A549 (cell line): ENCODE measurements around the gene GNG10. TPM values are rescaled to one million over a fixed set of nuclear protein-coding genes. Genes with fewer than 3 reads are reported as not detected.

Source experiments
- ATAC-seq, 2 experiments: fragments of 200-7000 bp in 1 of 2; fragments of >200 bp in 1 of 2; cut with Nextera tagmentation in 1 of 2; cut with Tn5 transposase in 1 of 2; 3 replicates each; pipeline versions ENCODE4 v1.8.0 to v1.9.1; 2018 to 2020; ENCODE audit warnings: mild to moderate bottlenecking in 1 of 2, moderate library complexity in 1 of 2
- CTCF ChIA-PET: fragments of 300-600 bp; sonication (Branson Sonifier 250); formaldehyde crosslinking; extraction: SDS; loops from one replicate; lab custom pipeline; 2021; ENCODE audit warnings: antibody characterized with exemption, inconsistent platforms; lab: Yijun Ruan, JAX
- POLR2A ChIA-PET: fragments of 350-600 bp; formaldehyde crosslinking; extraction: SDS; loops from one replicate; lab custom pipeline; 2021; ENCODE audit warnings: antibody characterized with exemption, inconsistent platforms; lab: Yijun Ruan, JAX
- DNase-seq, 2 experiments: peaks; one replicate each; pipeline versions ENCODE4 v3.0.0 to v3.0.0-alpha.2; 2011 to 2016; ENCODE audit warnings: low read depth in 1 of 2, low spot score in 1 of 2
- FAIRE-seq: peaks from 2 replicates; lab custom pipeline; 2011; peaks lifted over from hg19 to GRCh38; lab: Jason Lieb, UNC
- H3K27ac ChIP-seq, 2 experiments: fragments of >200 bp; sonication (Bioruptor Twin); formaldehyde crosslinking; 3 replicates each; pipeline ENCODE4 v1.5.1; 2016 to 2017
- H3K4me1 ChIP-seq: fragments of >200 bp; sonication (Bioruptor Twin); formaldehyde crosslinking; 3 replicates; pipeline ENCODE4 v1.6.1; 2016
- H3K4me2 ChIP-seq: fragments of >200 bp; sonication (Bioruptor Twin); formaldehyde crosslinking; 3 replicates; pipeline ENCODE4 v1.6.1; 2016
- H3K4me3 ChIP-seq: fragments of >200 bp; sonication (Bioruptor Twin); formaldehyde crosslinking; 3 replicates; pipeline ENCODE4 v1.5.1; 2016
- H3K9me3 ChIP-seq: fragments of >200 bp; sonication (Bioruptor Twin); formaldehyde crosslinking; 3 replicates; pipeline ENCODE4 v1.6.1; 2016
- CBX2 ChIP-seq: fragments of 200-600 bp; sonication (generic); IDR thresholded peaks from 2 replicates; pipeline ENCODE4 v1.6.1; 2016; ENCODE audit warnings: low read depth, mild to moderate bottlenecking, borderline replicate concordance
- EP300 ChIP-seq, 2 experiments: fragments of >200 bp; sonication (Bioruptor Twin); formaldehyde crosslinking; IDR thresholded peaks; 2 replicates in 1 of 2; 3 replicates in 1 of 2; pipeline ENCODE4 v1.6.1; 2016 to 2017
- ESRRA ChIP-seq: fragments of 150-350 bp; IDR thresholded peaks from 2 replicates; pipeline ENCODE4 v1.6.1; 2014; ENCODE audit warnings: mild to moderate bottlenecking, low read length, borderline replicate concordance
- FOSB ChIP-seq: fragments of 250-450 bp; sonication (Bioruptor Pico); IDR thresholded peaks from 2 replicates; pipeline ENCODE4 v1.5.0; 2020; ENCODE audit warnings: mild to moderate bottlenecking, moderate library complexity
- FOXS1 ChIP-seq: fragments of 250-450 bp; sonication (Bioruptor Pico); IDR thresholded peaks from 2 replicates; pipeline ENCODE4 v1.5.0; 2020; ENCODE audit warnings: mild to moderate bottlenecking, moderate library complexity
- GATA3 ChIP-seq: IDR thresholded peaks from 2 replicates; pipeline ENCODE4 v1.6.1; 2012; ENCODE audit warnings: borderline replicate concordance
- HOXA7 ChIP-seq: fragments of 250-450 bp; sonication (Bioruptor Pico); IDR thresholded peaks from 2 replicates; pipeline ENCODE4 v1.5.0; 2020; ENCODE audit warnings: mild to moderate bottlenecking, moderate library complexity
- HOXB5 ChIP-seq: fragments of 250-450 bp; sonication (Bioruptor Pico); IDR thresholded peaks from 2 replicates; pipeline ENCODE4 v1.5.0; 2020; ENCODE audit warnings: mild to moderate bottlenecking, moderate library complexity
- JUNB ChIP-seq: fragments of >200 bp; sonication (Bioruptor Twin); formaldehyde crosslinking; IDR thresholded peaks from 2 replicates; pipeline ENCODE4 v1.6.1; 2016
- KDM1A ChIP-seq: fragments of 200-600 bp; sonication (generic); IDR thresholded peaks from 2 replicates; pipeline ENCODE4 v1.6.1; 2016; ENCODE audit warnings: low read depth, mild to moderate bottlenecking
- KDM5A ChIP-seq: fragments of 200-600 bp; sonication (generic); IDR thresholded peaks from 2 replicates; pipeline ENCODE4 v1.6.1; 2016; ENCODE audit warnings: antibody characterized with exemption, mild to moderate bottlenecking
- MAFK ChIP-seq: fragments of 450-650 bp; IDR thresholded peaks from 2 replicates; pipeline ENCODE4 v1.6.1; 2014; ENCODE audit not compliant: partially characterized antibody
- MAZ ChIP-seq: fragments of 150-350 bp; IDR thresholded peaks from 2 replicates; pipeline ENCODE4 v1.6.1; 2014; ENCODE audit warnings: antibody characterized with exemption, low read depth, low read length, borderline replicate concordance
- NPAS2 ChIP-seq: fragments of 250-450 bp; sonication (Bioruptor Pico); IDR thresholded peaks from 2 replicates; pipeline ENCODE4 v1.8.0; 2022; ENCODE audit warnings: mild to moderate bottlenecking, moderate library complexity, borderline replicate concordance
- NR3C1 ChIP-seq: fragments of >200 bp; sonication (Bioruptor Twin); formaldehyde crosslinking; IDR thresholded peaks from 3 replicates; pipeline ENCODE4 v1.6.1; 2017
- PHF8 ChIP-seq: fragments of 200-600 bp; sonication (generic); IDR thresholded peaks from 2 replicates; pipeline ENCODE4 v1.6.1; 2016; ENCODE audit warnings: low read depth, mild to moderate bottlenecking, antibody characterized with exemption, moderate library complexity, borderline replicate concordance
- RAD21 ChIP-seq, 2 experiments: fragments of >200 bp in 1 of 2; sonication (Bioruptor Twin) in 1 of 2; formaldehyde crosslinking in 1 of 2; IDR thresholded peaks in 1 of 2; conservative IDR thresholded peaks in 1 of 2; 2 replicates in 1 of 2; 3 replicates in 1 of 2; pipeline ENCODE4 v1.6.1; 2012 to 2018; ENCODE audit warnings: inconsistent platforms in 1 of 2
- RFX5 ChIP-seq: fragments of 450-650 bp; IDR thresholded peaks from 2 replicates; pipeline ENCODE4 v1.7.1; 2014; ENCODE audit warnings: antibody characterized with exemption, mild to moderate bottlenecking, moderate library complexity
- SMC3 ChIP-seq: fragments of >200 bp; sonication (Bioruptor Twin); formaldehyde crosslinking; IDR thresholded peaks from 3 replicates; pipeline ENCODE4 v1.6.1; 2018; ENCODE audit warnings: inconsistent platforms
- SREBF2 ChIP-seq: fragments of 450-650 bp; IDR thresholded peaks from 2 replicates; pipeline ENCODE4 v1.6.1; 2014; ENCODE audit warnings: mild to moderate bottlenecking, moderate library complexity
- TFCP2L1 ChIP-seq: fragments of 250-450 bp; sonication (Bioruptor Pico); IDR thresholded peaks from 2 replicates; pipeline ENCODE4 v1.5.0; 2021; ENCODE audit warnings: mild to moderate bottlenecking
- USF2 ChIP-seq: fragments of 450-650 bp; IDR thresholded peaks from 2 replicates; pipeline ENCODE4 v1.6.1; 2014; ENCODE audit warnings: antibody characterized with exemption
- ZC3H11A ChIP-seq: fragments of 450-650 bp; IDR thresholded peaks from 2 replicates; pipeline ENCODE4 v1.6.1; 2014; ENCODE audit warnings: antibody characterized with exemption, mild to moderate bottlenecking
- WGBS: methylation state at CpG from one replicate; pipeline ENCODE4 v1.1.6; 2017; ENCODE audit errors: missing lambda C conversion rate; 5-methylcytosine and 5-hydroxymethylcytosine counted together
- polyA plus RNA-seq, 4 experiments: library from polyadenylated mRNA; depleted of rRNA in 3 of 4; stranded (reverse); fragments of >200 nt; fragmentation: RNase III in 1 of 4; extraction: RNeasy Plus Mini Kit Qiagen cat#74134 plus additional on column Dnase treatment in 1 of 4; gene quantifications; 2 replicates in 3 of 4; 3 replicates in 1 of 4; pipeline ENCODE4 v1.2.3, GENCODE V29; 2011 to 2017
- TF ChIP-seq, protein P1 (sequence below): IDR thresholded peaks from 2 replicates; pipeline ENCODE4 v1.6.1; 2012
- TF ChIP-seq, protein P2 (sequence below): fragments of >200 bp; sonication (Bioruptor Twin); formaldehyde crosslinking; IDR thresholded peaks from 3 replicates; pipeline ENCODE4 v1.5.1; 2016

GNG10 gene
- polyA plus RNA-seq, 2 of the 4 experiments (the other 2 are of a cell fraction), result 70.8 to 102 TPM

DNA sequence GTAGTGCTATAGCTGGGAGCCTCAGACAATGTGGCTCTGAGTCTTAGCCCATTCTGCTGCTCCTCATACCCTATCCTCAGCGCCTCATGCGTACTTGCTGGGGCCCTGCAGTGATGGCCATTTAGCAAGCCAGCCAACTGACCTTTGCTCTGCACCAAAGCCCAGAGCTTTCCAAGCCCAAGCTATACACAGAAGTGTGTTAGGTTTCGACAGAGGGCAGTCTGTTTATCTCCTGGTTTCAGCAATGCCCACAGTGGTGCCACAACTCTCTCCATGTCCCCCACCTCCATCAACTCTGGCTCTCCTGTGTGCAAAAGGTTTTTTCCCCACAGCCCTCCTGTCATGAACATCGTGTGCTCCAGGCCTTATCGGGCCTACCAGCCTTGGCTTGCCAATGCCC, 16.9 kb downstream of the GNG10 start (continued):
- TF ChIP-seq NR3C1, result no peak

- WGBS, result 89% methylated on average over 6 of the region's 6 CpGs
- Histone ChIP-seq H3K9me3 (no peaks in the 10 kb centered on the region), H3K4me2 (no peak overlapping the region), H3K4me3 (no peak overlapping the region), H3K4me1 (no peaks in the 10 kb centered on the region), H3K27ac (no peak overlapping the region)
- DNase-seq (no peak), ATAC-seq (no peak), FAIRE-seq (no peak)
- ChIA-PET CTCF (interaction anchor here (0.6 to 1.0 kb wide), 3 partner anchors 12 to 516 kb away, joined by 4 read pairs; no protein-coding TSS in a partner anchor), POLR2A (no interaction called here)
- TF ChIP-seq TFCP2L1 (CRISPR knock-in tag) (no peak), ESRRA (no peak), FOXS1 (CRISPR knock-in tag) (no peak), NPAS2 (CRISPR knock-in tag) (no peak), USF2 (no peak), MAZ (no peak), NR3C1 (no peak), EP300 (IDR thresholded peaks at IDR 0.05) (no peak), FOSB (CRISPR knock-in tag) (no peak), ZC3H11A (no peak), MAFK (no peak), SREBF2 (no peak), KDM1A (no peak), JUNB (no peak), KDM5A (no peak)
- TF ChIP-seq, protein P1, sequence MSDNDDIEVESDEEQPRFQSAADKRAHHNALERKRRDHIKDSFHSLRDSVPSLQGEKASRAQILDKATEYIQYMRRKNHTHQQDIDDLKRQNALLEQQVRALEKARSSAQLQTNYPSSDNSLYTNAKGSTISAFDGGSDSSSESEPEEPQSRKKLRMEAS, result no peak
Observed at GRCh38 chr9:111679199-111679598, 17.8 kb downstream of the GNG10 start.

- POLR2A ChIA-PET, result no interaction called here
- no peak for ATAC-seq
Observed at GRCh38 chr9:111683392-111683791, 22.0 kb downstream of the GNG10 start.

DNA sequence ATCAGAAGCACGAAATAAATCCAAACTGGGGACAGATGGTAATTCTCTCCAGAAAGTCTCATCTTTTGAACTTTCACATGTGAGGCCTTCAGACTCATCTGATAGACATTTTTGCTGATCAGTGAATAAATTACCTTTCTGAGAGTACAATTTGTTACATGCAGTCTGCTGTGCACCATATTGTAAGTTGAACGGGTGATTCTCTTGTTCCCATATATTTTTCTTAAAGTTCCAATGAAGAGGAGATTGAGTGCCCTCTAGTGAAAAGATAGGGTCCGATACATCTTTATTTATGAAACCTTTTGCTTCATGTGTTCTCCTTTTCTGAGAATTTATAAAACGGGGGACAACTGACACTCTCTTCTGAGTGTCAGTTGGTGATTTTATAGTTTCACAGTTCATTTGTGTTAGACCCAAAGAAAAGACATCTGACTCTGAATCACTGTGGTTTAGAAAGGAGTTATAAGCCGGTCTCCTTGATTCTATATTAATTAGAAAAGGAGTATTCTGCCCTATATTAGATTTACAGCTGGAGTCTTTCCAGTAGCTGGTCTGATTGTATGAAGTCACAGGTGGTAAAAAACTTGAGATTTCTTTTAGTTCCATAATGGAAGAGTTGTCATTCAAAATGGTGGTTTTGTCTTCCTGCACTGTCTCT, 30.4 kb downstream of the GNG10 start:
- POLR2A ChIA-PET, result no interaction called here

More at GRCh38 chr9:111683392-111683791, 22.0 kb downstream of the GNG10 start:
- CTCF ChIA-PET, result interaction anchor here (1.0 kb wide), 1 partner anchor 87 kb away, joined by 3 read pairs; no protein-coding TSS in a partner anchor
- DNase-seq (no peak), FAIRE-seq (no peak)
- 90% methylated on average over 1 of the region's 1 CpG for WGBS
- no peak overlapping the region for H3K4me3 ChIP-seq
- H3K27ac ChIP-seq, result no peak overlapping the region
- no peak overlapping the region for H3K4me2 ChIP-seq
- H3K9me3 ChIP-seq, result no peaks in the 10 kb centered on the region
- TF ChIP-seq RFX5 (no peak), CBX2 (no peak), GATA3 (no peak), PHF8 (no peak), FOSB (CRISPR knock-in tag) (no peak), HOXA7 (CRISPR knock-in tag) (no peak), HOXB5 (CRISPR knock-in tag) (no peak)
- no peaks in the 10 kb centered on the region for H3K4me1 ChIP-seq

More for the DNA sequence above, 30.4 kb downstream of the GNG10 start:
- TF ChIP-seq KDM5A (no peak), RAD21 (conservative IDR thresholded peaks at IDR 0.05 in 1 of 2, IDR thresholded peaks at IDR 0.05 in 1 of 2) (peak; percentile 75 to 76), HOXB5 (CRISPR knock-in tag) (no peak), MAFK (peak; percentile 73), SMC3 (peak; percentile 62)
- TF ChIP-seq, protein P2, sequence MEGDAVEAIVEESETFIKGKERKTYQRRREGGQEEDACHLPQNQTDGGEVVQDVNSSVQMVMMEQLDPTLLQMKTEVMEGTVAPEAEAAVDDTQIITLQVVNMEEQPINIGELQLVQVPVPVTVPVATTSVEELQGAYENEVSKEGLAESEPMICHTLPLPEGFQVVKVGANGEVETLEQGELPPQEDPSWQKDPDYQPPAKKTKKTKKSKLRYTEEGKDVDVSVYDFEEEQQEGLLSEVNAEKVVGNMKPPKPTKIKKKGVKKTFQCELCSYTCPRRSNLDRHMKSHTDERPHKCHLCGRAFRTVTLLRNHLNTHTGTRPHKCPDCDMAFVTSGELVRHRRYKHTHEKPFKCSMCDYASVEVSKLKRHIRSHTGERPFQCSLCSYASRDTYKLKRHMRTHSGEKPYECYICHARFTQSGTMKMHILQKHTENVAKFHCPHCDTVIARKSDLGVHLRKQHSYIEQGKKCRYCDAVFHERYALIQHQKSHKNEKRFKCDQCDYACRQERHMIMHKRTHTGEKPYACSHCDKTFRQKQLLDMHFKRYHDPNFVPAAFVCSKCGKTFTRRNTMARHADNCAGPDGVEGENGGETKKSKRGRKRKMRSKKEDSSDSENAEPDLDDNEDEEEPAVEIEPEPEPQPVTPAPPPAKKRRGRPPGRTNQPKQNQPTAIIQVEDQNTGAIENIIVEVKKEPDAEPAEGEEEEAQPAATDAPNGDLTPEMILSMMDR, result peak; percentile 66
- Histone ChIP-seq H3K27ac (peak overlapping the region in 1 of 2 experiments; percentile 30; a peak in 1 of 6 replicates), H3K4me2 (peak overlapping the region; percentile 58), H3K9me3 (no peaks in the 10 kb centered on the region), H3K4me1 (peaks cover 9% of the 10 kb centered on the region; the same call in 2 of the 3 replicates), H3K4me3 (no peak overlapping the region)
- peak; percentile 85 for FAIRE-seq
- DNase-seq, result peak; percentile 16 to 66
- peak; percentile 50 to 78; a peak in 3 of 6 replicates for ATAC-seq
- CTCF ChIA-PET, result interaction anchor here (0.6 to 3.2 kb wide), 20 partner anchors 9 to 281 kb away, joined by 3 to 13 read pairs (median 4); no protein-coding TSS in a partner anchor
- WGBS, result 42% methylated on average over 5 of the region's 5 CpGs
